ENCODE measurements around the gene MCOLN3. TPM values are rescaled to one million over a fixed set of nuclear protein-coding genes. Genes with fewer than 3 reads are reported as not detected.

The MCOLN3 gene
- total and polyA plus RNA-seq, 9 of the 15 experiments (the other 6 are each of a cell fraction or from before 2014, with no cell fraction given) = 0.04 to 0.05 TPM; not detected in 7

DNA sequence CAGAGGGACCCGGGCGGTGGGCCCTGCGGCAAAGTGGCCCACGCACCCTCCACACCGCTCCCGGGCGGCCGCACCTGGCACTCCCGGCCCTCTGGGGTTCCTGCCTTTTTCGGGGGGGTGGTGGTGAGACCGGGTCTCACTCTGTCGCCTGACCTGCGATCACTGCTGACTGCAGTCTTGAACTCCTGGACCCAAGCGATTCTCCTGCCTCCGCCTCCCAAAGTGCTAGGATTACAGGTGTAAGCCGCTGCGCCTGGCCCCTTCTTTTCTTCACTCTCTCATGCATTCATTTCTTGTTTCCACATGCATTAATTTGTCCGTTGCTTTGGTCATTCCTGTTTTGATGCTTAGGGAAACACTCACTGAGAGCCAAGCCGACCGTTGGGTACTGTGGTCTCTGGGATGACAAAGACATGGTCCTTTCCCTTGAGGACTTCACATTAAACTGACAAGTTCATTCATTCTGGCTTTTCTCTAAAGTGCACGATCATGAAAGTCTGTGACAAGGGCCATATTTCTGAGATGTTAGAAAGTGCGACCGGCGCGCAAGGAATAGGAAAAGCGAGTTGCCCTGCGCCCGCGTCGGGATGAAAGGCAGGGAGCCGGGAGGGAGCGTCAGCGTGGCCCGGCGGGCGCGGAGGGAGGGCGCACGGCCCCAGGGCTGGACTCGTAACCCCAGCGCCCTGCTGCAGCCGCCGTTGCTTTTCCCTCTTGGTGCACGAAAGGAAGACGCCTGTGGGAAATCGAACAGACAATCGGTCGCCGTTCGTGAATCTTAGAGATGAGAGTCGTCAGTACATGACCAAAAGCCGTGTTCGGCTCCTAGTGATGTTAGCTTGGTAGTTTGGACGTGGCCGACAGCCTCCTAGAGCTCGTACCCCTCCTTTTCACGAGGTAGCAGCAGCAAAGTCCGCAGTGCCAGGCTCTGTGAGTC, 50.4 kb downstream of the MCOLN3 start:
- BruUV-seq (replicated peaks) = no TSS peak
- intact Hi-C loops (cut with micrococcal nuclease) = loop anchor here (2.0 kb wide), 1 partner anchor 53 kb away; no protein-coding TSS in a partner anchor
- Histone ChIP-seq H3K27ac (ENCODE audit: extremely low read depth, low read depth, low read length) (no peak overlapping the region), H3K79me2 (ENCODE audit: control insufficient read depth, insufficient read depth, low read length) (no peaks in the 10 kb centered on the region), H3K9me3 (replicated peaks; ENCODE audit: control insufficient read depth, insufficient read depth, low read depth, low read length) (no peaks in the 10 kb centered on the region), H3K9ac (ENCODE audit: insufficient read depth in 1 of 2, low read depth in 2 of 2, low read length in 2 of 2) (no peak overlapping the region), H3K9me1 (ENCODE audit: control insufficient read depth, insufficient read depth, low read length) (no peaks in the 10 kb centered on the region), H3K4me2 (ENCODE audit: insufficient read depth, low read length) (no peak overlapping the region), H2AFZ (ENCODE audit: low read depth, low read length) (no peak overlapping the region), H3K36me3 (ENCODE audit: control insufficient read depth, insufficient read depth, low read length) (no peaks in the 10 kb centered on the region), H3K27me3 (ENCODE audit: control insufficient read depth in 2 of 2, insufficient read depth in 2 of 2, low read length in 2 of 2) (peaks cover 12 to 26% of the 10 kb centered on the region in 2 experiments; a peak in 3 of 5 replicates), H3K4me3 (no peak overlapping the region), H4K20me1 (replicated peaks; ENCODE audit: control insufficient read depth, insufficient read depth, low read length) (no peaks in the 10 kb centered on the region), H3K4me1 (replicated peaks in 1 of 2; ENCODE audit: control insufficient read depth in 2 of 2, insufficient read depth in 2 of 2, low read length in 2 of 2) (peaks cover 0 to 13% of the 10 kb centered on the region in 2 experiments; a peak in 2 of 5 replicates)
- no peak; the same call in 1 of the 3 replicates for ATAC-seq
- TF ChIP-seq, protein P1, sequence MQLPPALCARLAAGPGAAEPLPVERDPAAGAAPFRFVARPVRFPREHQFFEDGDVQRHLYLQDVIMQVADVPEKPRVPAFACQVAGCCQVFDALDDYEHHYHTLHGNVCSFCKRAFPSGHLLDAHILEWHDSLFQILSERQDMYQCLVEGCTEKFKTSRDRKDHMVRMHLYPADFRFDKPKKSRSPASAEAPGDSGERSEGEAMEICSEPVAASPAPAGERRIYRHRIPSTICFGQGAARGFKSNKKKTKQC (CRISPR knock-in tag; IDR thresholded peaks at IDR 0.05) = no peak
- TF ChIP-seq BHLHE40 (IDR thresholded peaks at IDR 0.05; ENCODE audit: low read length) (no peak), MTA2 (IDR thresholded peaks at IDR 0.05; ENCODE audit: low read depth) (no peak)
- ChIA-PET CTCF (ENCODE audit: low intra/inter-chr PET ratio) (no interaction called here), POLR2A (no interaction called here)
- DNase-seq (ENCODE audit: extremely low read depth in 1 of 4, low spot score in 3 of 4) = no peak
- no peak for FAIRE-seq
- WGBS (ENCODE audit: insufficient coverage, low coverage, missing lambda C conversion rate) = 40% methylated on average over 54 of the region's 58 CpGs
- in situ Hi-C loops (cut with MboI) = no loop called here
